HepG2 (cell line): ENCODE measurements around the gene PARD3.

Experiments used
- BCL6 ChIP-seq: IDR thresholded peaks from 2 replicates; pipeline ENCODE4 v1.6.1; 2016; ENCODE audit warnings: missing genetic modification reagents, missing compliant biosample characterization
- HDAC2 ChIP-seq: sonication (generic); formaldehyde crosslinking; IDR thresholded peaks from 2 replicates; pipeline ENCODE4 v1.4.0; 2020; ENCODE audit warnings: missing genetic modification reagents
- TAF1 ChIP-seq: sonication (generic); formaldehyde crosslinking; IDR thresholded peaks from 2 replicates; pipeline ENCODE4 v1.4.0; 2020; ENCODE audit warnings: missing genetic modification reagents
- ZFP62 ChIP-seq: sonication (generic); formaldehyde crosslinking; IDR thresholded peaks from 2 replicates; pipeline ENCODE4 v1.4.0; 2020; ENCODE audit warnings: missing genetic modification reagents

DNA sequence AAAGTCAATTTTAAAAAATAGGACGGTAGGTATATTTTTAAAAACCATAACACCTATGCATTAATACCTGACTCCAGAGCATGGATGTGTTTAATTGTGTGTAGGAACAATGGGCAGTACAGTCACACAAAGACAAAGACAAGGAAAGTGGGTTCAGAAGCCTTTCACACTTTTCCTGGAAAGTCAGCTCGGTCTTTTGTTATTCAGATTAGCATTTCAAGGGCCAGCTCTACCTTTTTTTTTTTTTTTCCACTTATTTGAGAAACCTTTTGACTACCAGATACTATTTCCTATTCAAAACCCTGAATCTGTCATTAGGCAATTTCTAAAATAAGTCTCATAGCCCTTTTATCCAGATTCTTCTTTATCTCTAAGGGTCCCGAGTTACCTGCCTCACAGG is 401.9 kb downstream of the PARD3 start:
- TF ChIP-seq BCL6 (CRISPR knock-in tag) (no peak), ZFP62 (CRISPR knock-in tag) (no peak), HDAC2 (CRISPR knock-in tag) (no peak), TAF1 (CRISPR knock-in tag) (no peak)
